Measurements from ENCODE around the gene SPESP1. TPM values are rescaled to one million over a fixed set of nuclear protein-coding genes. Genes with fewer than 3 reads are reported as not detected.

SPESP1 gene
- total and polyA plus RNA-seq, 4 donors = 0.33 to 3.2 (median 1.4) TPM

DNA sequence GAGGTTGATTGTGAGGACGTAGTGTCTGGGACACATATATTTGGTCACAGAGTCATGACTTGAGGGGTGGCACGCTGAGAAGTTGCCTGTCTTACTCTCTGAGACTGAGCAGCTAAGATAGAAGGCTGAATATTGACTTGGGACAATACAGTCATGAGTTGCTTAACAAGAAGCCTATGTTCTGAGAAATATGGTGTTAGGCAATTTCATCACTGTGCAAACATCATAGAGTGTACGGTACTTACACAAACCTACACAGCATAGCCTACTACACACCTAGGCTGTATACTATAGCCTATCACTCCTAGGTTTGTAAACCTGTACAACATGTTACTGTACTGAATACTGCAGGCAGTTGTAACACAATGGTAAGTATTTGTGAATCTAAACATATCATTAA is 30.3 kb upstream of the SPESP1 start:
- H3K4me1 ChIP-seq (ENCODE audit: control insufficient read depth in 4 of 4, insufficient read depth in 4 of 4, low read length in 3 of 4) = no peaks in the 10 kb centered on the region
- H3K9me3 ChIP-seq (ENCODE audit: control insufficient read depth in 4 of 4, low read length in 3 of 4) = no peaks in the 10 kb centered on the region
- no peak overlapping the region for H3K27ac ChIP-seq (ENCODE audit: low read depth in 1 of 2, low read length in 2 of 2)
- TF ChIP-seq, protein P1, sequence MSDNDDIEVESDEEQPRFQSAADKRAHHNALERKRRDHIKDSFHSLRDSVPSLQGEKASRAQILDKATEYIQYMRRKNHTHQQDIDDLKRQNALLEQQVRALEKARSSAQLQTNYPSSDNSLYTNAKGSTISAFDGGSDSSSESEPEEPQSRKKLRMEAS (IDR thresholded peaks at IDR 0.05) = no peak
- no peak for TF ChIP-seq FOXA1 (IDR thresholded peaks at IDR 0.05)
- no peak for TF ChIP-seq RAD21 (IDR thresholded peaks at IDR 0.05)
- TF ChIP-seq EGR1 (IDR thresholded peaks at IDR 0.05; ENCODE audit: low read depth in 2 of 2) = no peak
- DNase-seq (ENCODE audit: low spot score) = no peak
- no peak overlapping the region for H3K9ac ChIP-seq (ENCODE audit: low read depth in 1 of 2, low read length in 2 of 2)
- no peaks in the 10 kb centered on the region for H3K27me3 ChIP-seq (ENCODE audit: control insufficient read depth in 4 of 4, insufficient read depth in 4 of 4, low read length in 3 of 4)
- no peaks in the 10 kb centered on the region for H3K36me3 ChIP-seq (ENCODE audit: control insufficient read depth in 4 of 4, insufficient read depth in 3 of 4, low read depth in 1 of 4, low read length in 3 of 4)
- H3K4me3 ChIP-seq (ENCODE audit: low read depth in 1 of 3, low read length in 3 of 3) = no peak overlapping the region
- 62% methylated on average over 3 of the region's 3 CpGs for WGBS

DNA sequence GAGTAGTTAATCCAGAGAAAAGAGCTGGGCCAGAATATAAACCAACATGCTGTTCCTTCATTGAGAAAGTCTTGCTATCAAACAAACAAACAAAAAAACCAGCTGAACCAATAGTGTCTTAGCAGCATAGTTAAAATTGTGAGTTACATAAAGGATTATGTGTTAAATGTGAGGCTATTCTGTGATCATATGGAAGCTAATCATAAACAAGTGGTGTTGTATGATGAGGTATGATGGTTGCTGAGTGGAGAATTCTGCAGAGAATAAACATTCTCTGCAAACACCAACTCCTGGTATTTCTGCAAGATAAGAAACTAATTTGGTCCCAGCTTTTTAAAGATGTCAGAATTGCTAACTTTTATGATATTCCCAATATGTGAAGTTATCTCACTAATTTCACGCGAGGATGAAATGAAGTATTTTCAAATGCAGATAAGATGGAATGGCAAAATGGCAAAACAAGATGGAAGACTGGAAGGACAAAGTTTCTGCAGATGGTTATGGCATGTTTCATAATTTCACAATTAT is 22.9 kb upstream of the SPESP1 start:
- Histone ChIP-seq H3K9ac (ENCODE audit: low read depth in 1 of 2, low read length in 2 of 2) (no peak overlapping the region), H3K4me1 (ENCODE audit: control insufficient read depth in 4 of 4, insufficient read depth in 4 of 4, low read length in 3 of 4) (no peaks in the 10 kb centered on the region), H3K27ac (ENCODE audit: low read depth in 1 of 2, low read length in 2 of 2) (no peak overlapping the region), H3K4me3 (ENCODE audit: low read depth in 1 of 3, low read length in 3 of 3) (no peak overlapping the region), H3K9me3 (ENCODE audit: control insufficient read depth in 4 of 4, low read length in 3 of 4) (no peaks in the 10 kb centered on the region), H3K36me3 (ENCODE audit: control insufficient read depth in 4 of 4, insufficient read depth in 3 of 4, low read depth in 1 of 4, low read length in 3 of 4) (no peaks in the 10 kb centered on the region), H3K27me3 (ENCODE audit: control insufficient read depth in 4 of 4, insufficient read depth in 4 of 4, low read length in 3 of 4) (peaks cover 0 to 3% (median 0%) of the 10 kb centered on the region in 4 donors)
- DNase-seq (ENCODE audit: low spot score) = no peak
- 88% methylated on average over 2 of the region's 2 CpGs for WGBS
- TF ChIP-seq SP1 (IDR thresholded peaks at IDR 0.05) (no peak), HNF4A (conservative IDR thresholded peaks at IDR 0.05) (no peak), JUND (IDR thresholded peaks at IDR 0.05) (no peak), TAF1 (conservative IDR thresholded peaks at IDR 0.05) (no peak), HNF4G (IDR thresholded peaks at IDR 0.05) (no peak), YY1 (IDR thresholded peaks at IDR 0.05) (no peak), FOXA1 (IDR thresholded peaks at IDR 0.05) (no peak), FOXA2 (IDR thresholded peaks at IDR 0.05) (no peak), EGR1 (IDR thresholded peaks at IDR 0.05; ENCODE audit: low read depth in 2 of 2) (no peak), NR2F2 (IDR thresholded peaks at IDR 0.05) (no peak), RAD21 (IDR thresholded peaks at IDR 0.05) (no peak)
- TF ChIP-seq, protein P2, sequence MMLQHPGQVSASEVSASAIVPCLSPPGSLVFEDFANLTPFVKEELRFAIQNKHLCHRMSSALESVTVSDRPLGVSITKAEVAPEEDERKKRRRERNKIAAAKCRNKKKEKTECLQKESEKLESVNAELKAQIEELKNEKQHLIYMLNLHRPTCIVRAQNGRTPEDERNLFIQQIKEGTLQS (IDR thresholded peaks at IDR 0.05) = no peak
- TF ChIP-seq, protein P3, sequence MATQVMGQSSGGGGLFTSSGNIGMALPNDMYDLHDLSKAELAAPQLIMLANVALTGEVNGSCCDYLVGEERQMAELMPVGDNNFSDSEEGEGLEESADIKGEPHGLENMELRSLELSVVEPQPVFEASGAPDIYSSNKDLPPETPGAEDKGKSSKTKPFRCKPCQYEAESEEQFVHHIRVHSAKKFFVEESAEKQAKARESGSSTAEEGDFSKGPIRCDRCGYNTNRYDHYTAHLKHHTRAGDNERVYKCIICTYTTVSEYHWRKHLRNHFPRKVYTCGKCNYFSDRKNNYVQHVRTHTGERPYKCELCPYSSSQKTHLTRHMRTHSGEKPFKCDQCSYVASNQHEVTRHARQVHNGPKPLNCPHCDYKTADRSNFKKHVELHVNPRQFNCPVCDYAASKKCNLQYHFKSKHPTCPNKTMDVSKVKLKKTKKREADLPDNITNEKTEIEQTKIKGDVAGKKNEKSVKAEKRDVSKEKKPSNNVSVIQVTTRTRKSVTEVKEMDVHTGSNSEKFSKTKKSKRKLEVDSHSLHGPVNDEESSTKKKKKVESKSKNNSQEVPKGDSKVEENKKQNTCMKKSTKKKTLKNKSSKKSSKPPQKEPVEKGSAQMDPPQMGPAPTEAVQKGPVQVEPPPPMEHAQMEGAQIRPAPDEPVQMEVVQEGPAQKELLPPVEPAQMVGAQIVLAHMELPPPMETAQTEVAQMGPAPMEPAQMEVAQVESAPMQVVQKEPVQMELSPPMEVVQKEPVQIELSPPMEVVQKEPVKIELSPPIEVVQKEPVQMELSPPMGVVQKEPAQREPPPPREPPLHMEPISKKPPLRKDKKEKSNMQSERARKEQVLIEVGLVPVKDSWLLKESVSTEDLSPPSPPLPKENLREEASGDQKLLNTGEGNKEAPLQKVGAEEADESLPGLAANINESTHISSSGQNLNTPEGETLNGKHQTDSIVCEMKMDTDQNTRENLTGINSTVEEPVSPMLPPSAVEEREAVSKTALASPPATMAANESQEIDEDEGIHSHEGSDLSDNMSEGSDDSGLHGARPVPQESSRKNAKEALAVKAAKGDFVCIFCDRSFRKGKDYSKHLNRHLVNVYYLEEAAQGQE (IDR thresholded peaks at IDR 0.05) = no peak
- TF ChIP-seq, protein P1 (IDR thresholded peaks at IDR 0.05) = no peak
- TF ChIP-seq, protein P4, sequence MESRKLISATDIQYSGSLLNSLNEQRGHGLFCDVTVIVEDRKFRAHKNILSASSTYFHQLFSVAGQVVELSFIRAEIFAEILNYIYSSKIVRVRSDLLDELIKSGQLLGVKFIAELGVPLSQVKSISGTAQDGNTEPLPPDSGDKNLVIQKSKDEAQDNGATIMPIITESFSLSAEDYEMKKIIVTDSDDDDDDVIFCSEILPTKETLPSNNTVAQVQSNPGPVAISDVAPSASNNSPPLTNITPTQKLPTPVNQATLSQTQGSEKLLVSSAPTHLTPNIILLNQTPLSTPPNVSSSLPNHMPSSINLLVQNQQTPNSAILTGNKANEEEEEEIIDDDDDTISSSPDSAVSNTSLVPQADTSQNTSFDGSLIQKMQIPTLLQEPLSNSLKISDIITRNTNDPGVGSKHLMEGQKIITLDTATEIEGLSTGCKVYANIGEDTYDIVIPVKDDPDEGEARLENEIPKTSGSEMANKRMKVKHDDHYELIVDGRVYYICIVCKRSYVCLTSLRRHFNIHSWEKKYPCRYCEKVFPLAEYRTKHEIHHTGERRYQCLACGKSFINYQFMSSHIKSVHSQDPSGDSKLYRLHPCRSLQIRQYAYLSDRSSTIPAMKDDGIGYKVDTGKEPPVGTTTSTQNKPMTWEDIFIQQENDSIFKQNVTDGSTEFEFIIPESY (IDR thresholded peaks at IDR 0.05) = no peak

Data from liver (tissue), 9 donors.